ENCODE measurements around the gene AFDN. TPM values are rescaled to one million over a fixed set of nuclear protein-coding genes. Genes with fewer than 3 reads are reported as not detected.

Gene AFDN
- polyA plus RNA-seq, 1 of the 3 experiments (the other 2 are of a cell fraction): 25.1 TPM

DNA sequence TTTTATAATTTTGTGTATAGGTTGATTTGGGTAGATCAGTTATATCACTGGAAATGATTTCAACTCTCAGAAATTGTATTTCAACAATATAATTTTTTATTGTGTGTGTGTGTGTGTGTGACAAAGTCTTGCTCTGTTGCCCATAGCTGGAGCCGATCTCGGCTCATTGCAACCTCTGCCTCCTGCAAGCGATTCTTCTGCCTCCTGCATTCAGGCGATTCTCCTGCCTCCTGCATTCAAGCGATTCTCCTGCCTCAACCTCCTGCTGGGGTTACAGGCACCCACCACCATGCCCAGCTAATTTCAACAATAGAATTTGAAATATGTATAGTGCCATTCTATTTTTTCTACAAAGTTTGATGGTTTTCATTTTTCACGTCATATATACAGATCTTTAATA is 24.1 kb downstream of the AFDN start:
- ChIA-PET CTCF (no interaction called here), POLR2A (no interaction called here)
- Histone ChIP-seq H3K4me2 (no peak overlapping the region), H3K4me3 (ENCODE audit: low read depth in 2 of 2, low read length in 1 of 2) (no peak overlapping the region), H3F3A (replicated peaks; ENCODE audit: insufficient read depth) (peaks cover 22% of the 10 kb centered on the region), H3K9me2 (no peaks in the 10 kb centered on the region), H3K36me3 (replicated peaks in 1 of 2; ENCODE audit: control insufficient read depth in 1 of 2, insufficient read depth in 2 of 2, low read length in 1 of 2) (no peaks in the 10 kb centered on the region), H2AFZ (ENCODE audit: low read depth) (no peak overlapping the region), H3K27ac (ENCODE audit: low read depth in 2 of 2, low read length in 1 of 2) (no peak overlapping the region), H3K4me1 (ENCODE audit: control insufficient read depth in 1 of 2, insufficient read depth in 2 of 2, low read depth in 1 of 2, low read length in 1 of 2) (peaks cover 9 to 26% of the 10 kb centered on the region in 2 experiments; a peak in 3 of 4 replicates), H4K20me1 (ENCODE audit: insufficient read depth) (peaks cover 12% of the 10 kb centered on the region; the same call in 1 of the 2 replicates), H3K9me3 (no peaks in the 10 kb centered on the region), H3K27me3 (ENCODE audit: insufficient read depth) (no peaks in the 10 kb centered on the region), H3K79me2 (ENCODE audit: insufficient read depth) (peaks cover 65% of the 10 kb centered on the region), H3K9ac (no peak overlapping the region)
- 96% methylated on average over 6 of the region's 6 CpGs for WGBS (ENCODE audit: low lambda C conversion rate)
- DNase-seq: no peak
- TF ChIP-seq NFIC (IDR thresholded peaks at IDR 0.05; ENCODE audit: borderline replicate concordance) (no peak), EZH2phosphoT487 (IDR thresholded peaks at IDR 0.05; ENCODE audit: borderline replicate concordance, low read depth) (no peak), EP300 (IDR thresholded peaks at IDR 0.05; ENCODE audit: borderline replicate concordance in 1 of 2, low read depth in 1 of 2, low read length in 1 of 2) (no peak), RCOR1 (IDR thresholded peaks at IDR 0.05; ENCODE audit: low read length) (no peak), NRF1 (IDR thresholded peaks at IDR 0.05; ENCODE audit: low read depth, low read length) (no peak)

GRCh38 chr6:167851370-167851952 is 24.8 kb downstream of the AFDN start:
- no peaks in the 10 kb centered on the region for H3K27me3 ChIP-seq (ENCODE audit: insufficient read depth)
- H3K4me1 ChIP-seq (ENCODE audit: control insufficient read depth in 1 of 2, insufficient read depth in 2 of 2, low read depth in 1 of 2, low read length in 1 of 2): peaks cover 9 to 26% of the 10 kb centered on the region in 2 experiments; a peak in 3 of 4 replicates
- no peak for TF ChIP-seq RAD21 (IDR thresholded peaks at IDR 0.05; ENCODE audit: low read length)
- no peak for TF ChIP-seq MXI1 (IDR thresholded peaks at IDR 0.05; ENCODE audit: low read depth, low read length)
- TF ChIP-seq POLR2AphosphoS5 (IDR thresholded peaks at IDR 0.05; ENCODE audit: low read depth, low read length): no peak
- no peak for TF ChIP-seq RCOR1 (IDR thresholded peaks at IDR 0.05; ENCODE audit: low read length)
- no peak for TF ChIP-seq PBX3 (IDR thresholded peaks at IDR 0.05)
- TF ChIP-seq, protein P1, sequence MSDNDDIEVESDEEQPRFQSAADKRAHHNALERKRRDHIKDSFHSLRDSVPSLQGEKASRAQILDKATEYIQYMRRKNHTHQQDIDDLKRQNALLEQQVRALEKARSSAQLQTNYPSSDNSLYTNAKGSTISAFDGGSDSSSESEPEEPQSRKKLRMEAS (IDR thresholded peaks at IDR 0.05; ENCODE audit: low read depth): no peak
- TF ChIP-seq YY1 (IDR thresholded peaks at IDR 0.05; ENCODE audit: low read depth): no peak
- TF ChIP-seq NRF1 (IDR thresholded peaks at IDR 0.05; ENCODE audit: low read depth, low read length): no peak
- TF ChIP-seq JUND (IDR thresholded peaks at IDR 0.05): no peak
- TF ChIP-seq FOSL2 (IDR thresholded peaks at IDR 0.05; ENCODE audit: borderline replicate concordance, low read depth): no peak
- no peak overlapping the region for H2AFZ ChIP-seq (ENCODE audit: low read depth)
- ChIA-PET CTCF (no interaction called here), POLR2A (no interaction called here)
- H3K79me2 ChIP-seq (ENCODE audit: insufficient read depth): peaks cover 68% of the 10 kb centered on the region
- no peak overlapping the region for H3K27ac ChIP-seq (ENCODE audit: low read depth in 2 of 2, low read length in 1 of 2)
- H4K20me1 ChIP-seq (ENCODE audit: insufficient read depth): peaks cover 12% of the 10 kb centered on the region; the same call in 1 of the 2 replicates
- WGBS (ENCODE audit: low lambda C conversion rate): 97% methylated on average over 2 of the region's 2 CpGs
- DNase-seq: no peak
- H3K36me3 ChIP-seq (replicated peaks in 1 of 2; ENCODE audit: control insufficient read depth in 1 of 2, insufficient read depth in 2 of 2, low read length in 1 of 2): no peaks in the 10 kb centered on the region
- H3K9ac ChIP-seq: no peak overlapping the region
- no peak overlapping the region for H3K4me3 ChIP-seq (ENCODE audit: low read depth in 2 of 2, low read length in 1 of 2)
- H3K9me2 ChIP-seq: no peaks in the 10 kb centered on the region
- peaks cover 27% of the 10 kb centered on the region for H3F3A ChIP-seq (replicated peaks; ENCODE audit: insufficient read depth)
- no peak overlapping the region for H3K4me2 ChIP-seq
- no peaks in the 10 kb centered on the region for H3K9me3 ChIP-seq
